GM21367 (cell line): ENCODE results near the gene TNIP1.

Source experiments
- ATAC-seq: cut with Tn5 transposase; IDR thresholded peaks from one replicate; pipeline ENCODE4 v1.9.1; 2021; ENCODE audit not compliant: unreplicated experiment

Gene TNIP1

DNA sequence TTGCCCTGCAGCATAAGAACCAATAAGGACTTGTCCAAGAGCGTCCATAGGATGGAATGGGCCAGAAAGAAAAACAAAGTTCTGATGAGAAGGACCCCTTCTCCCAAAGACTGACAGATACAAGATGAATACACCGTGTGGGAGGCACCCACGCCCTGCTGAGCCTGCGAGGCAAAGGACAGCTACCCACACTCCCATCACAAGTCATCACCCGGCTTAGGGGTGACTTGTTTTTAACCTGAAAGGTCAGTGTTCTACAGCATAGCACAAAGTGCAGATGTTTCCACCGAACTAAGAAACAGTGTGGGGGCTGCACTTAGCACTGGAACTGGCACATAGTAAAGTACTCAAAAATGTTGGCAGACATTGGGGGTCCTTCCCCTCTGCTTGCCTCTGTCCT, 13.9 kb downstream of the TNIP1 start:
- ATAC-seq, result no peak

DNA sequence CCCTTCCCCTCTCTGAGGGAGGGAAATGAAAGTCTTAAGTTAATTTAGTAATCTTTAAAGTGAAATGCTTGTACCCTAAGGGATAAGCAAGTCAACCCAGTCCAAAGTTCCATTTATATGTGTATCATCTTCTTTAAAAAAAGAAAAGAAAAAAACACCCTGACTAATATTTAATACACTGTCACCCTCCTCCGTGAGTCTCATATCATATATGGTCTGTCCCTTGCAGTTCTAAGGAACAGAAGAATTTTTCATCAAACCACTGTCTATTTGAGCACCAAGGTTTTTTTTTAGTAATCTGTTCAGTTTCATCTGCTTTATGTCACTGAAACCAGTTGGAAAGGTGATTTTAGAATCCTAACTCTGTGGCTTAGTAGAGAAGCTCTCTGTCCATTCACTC, 15.2 kb downstream of the TNIP1 start:
- no peak for ATAC-seq

- ATAC-seq, result no peak
Measured at GRCh38 chr5:151064916-151065499, 15.8 kb downstream of the TNIP1 start.

DNA sequence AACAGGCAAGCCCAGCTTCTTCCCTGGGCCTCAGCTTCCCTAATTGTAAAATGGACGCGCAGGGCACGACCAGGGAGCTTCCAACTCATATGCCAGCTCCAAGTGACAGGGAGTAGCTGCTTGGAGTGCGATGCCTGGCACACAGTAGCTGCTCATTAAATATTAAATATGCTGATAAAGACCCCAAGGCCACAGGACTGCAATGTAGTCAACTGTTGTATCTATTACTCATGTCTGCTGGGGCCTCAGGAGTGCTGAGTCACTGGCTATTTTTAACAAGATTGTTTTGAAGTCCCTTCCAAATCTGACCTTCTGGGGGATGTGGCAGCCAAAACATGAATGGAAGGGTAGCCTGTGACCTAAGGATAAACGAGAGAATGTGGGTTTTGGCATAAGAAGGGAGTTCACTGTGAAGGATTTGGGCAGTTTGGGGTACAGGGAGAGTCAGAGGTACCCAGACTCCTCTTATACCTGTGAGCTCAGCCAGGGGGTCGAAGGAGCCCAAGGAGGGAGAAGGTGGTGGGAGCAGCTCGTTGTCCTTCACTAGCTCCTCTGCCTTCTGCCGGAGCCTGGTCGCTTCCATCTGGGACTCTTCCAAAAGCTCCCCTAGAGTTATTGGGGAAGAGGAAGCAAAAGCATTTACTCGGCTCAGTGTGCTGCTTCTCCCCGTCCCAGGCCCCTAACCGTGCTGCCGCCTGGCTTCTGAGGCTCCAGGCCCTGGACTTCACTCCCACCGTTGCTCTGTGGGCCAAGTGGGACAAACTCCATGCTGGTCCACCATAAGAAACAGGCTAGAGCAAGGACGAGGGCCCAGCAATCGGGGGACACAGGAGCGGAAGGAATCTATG, 17.5 kb downstream of the TNIP1 start:
- no peak for ATAC-seq

- ATAC-seq, result no peak
Measured at GRCh38 chr5:151062405-151063141, 18.3 kb downstream of the TNIP1 start.

GRCh38 chr5:151060742-151061141, 20.1 kb downstream of the TNIP1 start:
- no peak for ATAC-seq

DNA sequence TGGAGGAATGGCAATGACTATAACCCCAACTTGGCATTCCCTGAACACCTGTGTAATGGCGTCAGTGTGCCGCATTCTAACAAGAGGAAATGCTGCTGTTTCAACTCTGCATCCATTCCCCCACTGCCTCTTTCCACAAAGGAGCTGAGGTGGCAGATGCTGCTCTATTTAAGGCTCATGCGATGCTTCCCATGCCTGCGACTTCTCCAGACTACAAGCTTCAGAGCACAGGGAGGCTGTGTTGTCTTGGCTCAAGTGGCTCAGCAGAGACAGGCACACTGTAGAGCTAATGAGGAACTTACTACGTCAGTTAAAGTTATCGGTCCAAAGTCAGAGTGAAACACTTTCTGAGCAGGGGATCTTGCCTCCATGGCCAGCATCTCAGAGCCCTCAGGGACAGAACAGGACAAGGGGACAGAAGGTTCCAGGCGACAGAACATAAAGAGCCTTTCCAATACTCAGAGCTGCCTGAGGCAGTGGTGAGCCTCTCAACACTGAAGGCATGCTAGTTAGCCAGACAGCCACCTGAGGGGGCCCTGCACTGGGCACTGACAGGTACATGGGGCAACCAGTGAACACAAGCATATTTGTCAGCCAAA, 21.8 kb downstream of the TNIP1 start:
- no peak for ATAC-seq

GRCh38 chr5:151058301-151058700, 22.5 kb downstream of the TNIP1 start:
- ATAC-seq, result no peak

- ATAC-seq, result no peak
Measured at GRCh38 chr5:151056379-151057325, 24.2 kb downstream of the TNIP1 start.

DNA sequence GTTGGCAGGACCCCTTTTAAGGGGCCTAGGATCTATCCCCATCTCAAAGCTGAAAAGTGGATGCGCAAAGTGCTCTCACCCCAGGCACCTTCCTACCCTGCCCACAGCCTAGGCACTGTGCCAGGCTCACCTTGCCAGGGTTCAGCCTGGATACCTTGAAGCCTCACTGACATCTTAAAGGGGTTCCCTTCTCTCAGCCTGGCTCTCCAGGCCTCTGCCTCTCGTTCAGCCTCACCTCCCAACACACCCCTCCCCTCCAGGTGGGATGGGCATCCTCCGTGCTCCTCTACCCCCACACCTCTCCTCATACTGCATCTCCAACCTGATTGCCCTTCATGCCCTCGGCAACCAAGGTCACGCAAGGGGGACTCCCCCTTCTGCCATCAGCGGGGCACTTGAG, 25.5 kb downstream of the TNIP1 start:
- no peak for ATAC-seq

GRCh38 chr5:151054709-151055108, 26.1 kb downstream of the TNIP1 start:
- no peak for ATAC-seq

DNA sequence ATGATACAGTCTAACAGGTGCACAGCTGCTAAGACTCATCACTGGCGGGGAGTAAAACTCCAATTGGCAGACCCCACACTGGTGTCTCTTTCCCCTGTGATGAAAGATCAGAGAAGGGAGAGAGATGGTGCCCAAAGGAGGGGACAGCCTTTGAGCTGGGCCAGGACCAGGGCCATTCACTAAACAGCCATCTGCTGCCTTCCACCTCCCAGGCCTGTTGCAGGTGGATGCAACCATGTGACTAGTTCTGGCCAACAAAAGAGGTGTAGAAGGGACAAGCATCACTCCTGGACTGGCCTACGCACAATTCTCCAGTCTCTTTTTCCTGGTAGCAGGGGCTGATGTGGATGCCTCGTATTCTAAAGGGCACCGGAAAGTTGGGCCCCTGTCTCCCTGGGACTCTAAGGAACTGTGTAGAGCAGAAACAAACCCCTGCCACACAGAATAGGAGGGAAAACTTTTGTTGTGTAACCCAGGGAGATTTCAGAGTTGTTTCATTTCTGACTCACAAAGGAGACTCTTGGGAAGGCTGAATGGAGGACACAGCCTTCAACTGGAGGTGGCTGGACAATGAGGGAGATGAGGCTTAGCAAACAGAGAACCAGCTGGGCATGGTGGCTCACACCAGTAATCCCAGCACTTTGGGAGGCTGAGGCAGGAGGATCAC, 26.9 kb downstream of the TNIP1 start:
- ATAC-seq, result no peak

GRCh38 chr5:151052836-151053235, 28.0 kb downstream of the TNIP1 start:
- no peak for ATAC-seq

GRCh38 chr5:151051931-151052608, 28.8 kb downstream of the TNIP1 start:
- no peak for ATAC-seq

GRCh38 chr5:151051066-151051930, 29.5 kb downstream of the TNIP1 start:
- ATAC-seq, result peak; percentile 64

DNA sequence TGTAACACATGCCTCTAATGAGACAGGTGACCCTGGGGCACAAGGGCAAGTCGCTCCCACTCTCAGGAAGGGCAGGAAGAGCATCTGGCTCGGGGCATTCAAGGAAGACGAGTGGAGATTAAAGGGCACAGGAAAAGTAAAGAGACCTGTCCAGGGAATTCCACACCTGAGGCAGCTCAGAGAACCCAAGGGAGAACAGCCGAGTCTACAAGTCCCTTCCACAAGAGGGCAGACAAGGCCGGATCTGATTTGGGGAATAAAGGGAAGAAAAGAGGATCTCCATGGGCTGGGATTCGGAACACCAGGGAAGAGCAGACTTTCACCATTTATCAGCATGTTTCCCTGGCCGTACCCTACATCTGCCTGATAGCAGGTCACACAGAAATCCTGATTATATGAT, 32.3 kb downstream of the TNIP1 start:
- no peak for ATAC-seq

DNA sequence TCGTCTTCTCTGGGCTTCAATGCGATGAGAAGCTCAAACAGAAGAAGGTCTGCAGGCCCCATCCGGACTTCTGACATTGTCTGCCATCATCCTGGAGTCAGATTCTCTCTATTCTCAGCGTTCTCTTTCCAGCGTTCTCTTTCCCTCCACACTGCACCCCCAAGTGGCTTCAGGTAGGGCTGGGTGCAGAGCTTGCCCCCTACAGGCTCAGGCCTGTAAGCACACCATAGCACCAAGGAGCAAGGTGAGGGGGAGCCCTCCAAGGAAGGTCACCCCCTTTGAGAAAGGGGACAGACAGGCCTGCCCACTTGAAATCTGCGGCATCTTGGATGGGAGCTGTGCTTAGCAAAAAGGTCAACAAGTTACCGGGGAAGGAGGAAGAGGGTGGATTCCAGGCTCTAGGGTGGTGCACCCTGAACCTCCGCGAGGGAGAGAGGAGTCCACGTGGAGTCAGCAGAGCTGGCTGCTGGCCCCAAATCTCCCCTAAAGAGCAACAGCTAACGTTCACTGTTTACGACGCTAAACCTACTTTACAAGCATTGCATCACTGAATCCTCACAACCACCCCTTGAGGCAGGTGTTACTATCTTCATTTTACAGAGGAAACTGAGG, 32.9 kb downstream of the TNIP1 start:
- no peak for ATAC-seq
